HepG2 (cell line): ENCODE measurements around the gene PDP2. TPM values are rescaled to one million over a fixed set of nuclear protein-coding genes. Genes with fewer than 3 reads are reported as not detected.
A peak's percentile ranks its signal among the peaks of the same experiment; 100 is the strongest.

Experiments used
- CEBPG ChIP-seq: IDR thresholded peaks from 2 replicates; pipeline ENCODE4 v1.6.1; 2016
- KLF13 ChIP-seq: sonication (generic); formaldehyde crosslinking; IDR thresholded peaks from 2 replicates; pipeline ENCODE4 v1.4.0; 2020; ENCODE audit warnings: mild to moderate bottlenecking, missing genetic modification reagents
- PHF21A ChIP-seq: sonication (generic); formaldehyde crosslinking; IDR thresholded peaks from 2 replicates; pipeline ENCODE4 v1.5.0; 2020; ENCODE audit warnings: mild to moderate bottlenecking, missing genetic modification reagents
- RXRA ChIP-seq: sonication (generic); formaldehyde crosslinking; IDR thresholded peaks from 2 replicates; pipeline ENCODE4 v1.5.1; 2020; ENCODE audit warnings: missing genetic modification reagents
- SOX6 ChIP-seq, 2 experiments: fragments of 450-650 bp in 1 of 2; sonication (generic) in 1 of 2; formaldehyde crosslinking in 1 of 2; IDR thresholded peaks; 2 replicates each; pipeline versions ENCODE4 v1.4.0 to v1.6.1; 2017 to 2020; ENCODE audit warnings: antibody characterized with exemption in 1 of 2, mild to moderate bottlenecking in 1 of 2, missing genetic modification reagents in 1 of 2
- SP4 ChIP-seq: sonication (generic); formaldehyde crosslinking; IDR thresholded peaks from 2 replicates; pipeline ENCODE4 v1.8.1; 2023; ENCODE audit warnings: mild to moderate bottlenecking, missing genetic modification reagents
- SRSF4 ChIP-seq: fragments of 200-400 bp; formaldehyde crosslinking; IDR thresholded peaks from one replicate; pipeline ENCODE4 v1.6.1; 2018; ENCODE audit warnings: mild to moderate bottlenecking, low read depth, low read length, moderate library complexity; ENCODE audit not compliant: poor library complexity, severe bottlenecking
- WIZ ChIP-seq: sonication (generic); formaldehyde crosslinking; IDR thresholded peaks from 2 replicates; pipeline ENCODE4 v1.5.1; 2020; ENCODE audit warnings: mild to moderate bottlenecking, missing genetic modification reagents
- YEATS2 ChIP-seq: sonication (generic); formaldehyde crosslinking; IDR thresholded peaks from 2 replicates; pipeline ENCODE4 v1.4.0; 2020; ENCODE audit warnings: missing genetic modification reagents, borderline replicate concordance
- ZNF343 ChIP-seq: sonication (generic); formaldehyde crosslinking; IDR thresholded peaks from 2 replicates; pipeline ENCODE4 v1.4.0; 2020; ENCODE audit warnings: mild to moderate bottlenecking, missing genetic modification reagents
- polyA plus RNA-seq, 8 experiments: library from polyadenylated mRNA; depleted of rRNA in 3 of 8; stranded (reverse) in 7 of 8; unstranded in 1 of 8; fragments of >200 nt; fragmentation: Illumina TruSeq in 4 of 8; extraction: Trizol in 4 of 8; gene quantifications; 2 replicates each; pipeline versions ENCODE4 v1.2.1 to v1.2.3, GENCODE V29; 2011 to 2016; ENCODE audit warnings: low read depth in 4 of 8, missing spikeins in 1 of 8, mixed read lengths in 1 of 8; ENCODE audit not compliant: insufficient read depth in 1 of 8
- total RNA-seq, 5 experiments: library from RNA; depleted of rRNA; stranded (reverse); fragments of >200 nt; fragmentation: Illumina TruSeq; extraction: Trizol; gene quantifications; 2 replicates each; pipeline ENCODE4 v1.2.3, GENCODE V29; 2016; ENCODE audit warnings: low read depth in 1 of 5
- TF ChIP-seq, protein P1 (sequence below): sonication (generic); formaldehyde crosslinking; IDR thresholded peaks from 2 replicates; pipeline ENCODE4 v1.5.0; 2020; ENCODE audit warnings: missing genetic modification reagents

PDP2 gene
- total and polyA plus RNA-seq, 2 of the 13 experiments (the other 11 are each of a cell fraction or from before 2014, with no cell fraction given) = 12.8 to 15.8 TPM

GRCh38 chr16:66872559-66872942 lies 7.8 kb upstream of the PDP2 start (continued):
- TF ChIP-seq SP4 (CRISPR knock-in tag) = no peak
- TF ChIP-seq ZNF343 = no peak
- TF ChIP-seq, protein P1, sequence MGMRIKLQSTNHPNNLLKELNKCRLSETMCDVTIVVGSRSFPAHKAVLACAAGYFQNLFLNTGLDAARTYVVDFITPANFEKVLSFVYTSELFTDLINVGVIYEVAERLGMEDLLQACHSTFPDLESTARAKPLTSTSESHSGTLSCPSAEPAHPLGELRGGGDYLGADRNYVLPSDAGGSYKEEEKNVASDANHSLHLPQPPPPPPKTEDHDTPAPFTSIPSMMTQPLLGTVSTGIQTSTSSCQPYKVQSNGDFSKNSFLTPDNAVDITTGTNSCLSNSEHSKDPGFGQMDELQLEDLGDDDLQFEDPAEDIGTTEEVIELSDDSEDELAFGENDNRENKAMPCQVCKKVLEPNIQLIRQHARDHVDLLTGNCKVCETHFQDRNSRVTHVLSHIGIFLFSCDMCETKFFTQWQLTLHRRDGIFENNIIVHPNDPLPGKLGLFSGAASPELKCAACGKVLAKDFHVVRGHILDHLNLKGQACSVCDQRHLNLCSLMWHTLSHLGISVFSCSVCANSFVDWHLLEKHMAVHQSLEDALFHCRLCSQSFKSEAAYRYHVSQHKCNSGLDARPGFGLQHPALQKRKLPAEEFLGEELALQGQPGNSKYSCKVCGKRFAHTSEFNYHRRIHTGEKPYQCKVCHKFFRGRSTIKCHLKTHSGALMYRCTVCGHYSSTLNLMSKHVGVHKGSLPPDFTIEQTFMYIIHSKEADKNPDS (CRISPR knock-in tag) = no peak
- TF ChIP-seq YEATS2 (CRISPR knock-in tag) = no peak
- TF ChIP-seq RXRA = no peak
- no peak for TF ChIP-seq PHF21A (CRISPR knock-in tag)
- 0 out of 2 replicates have a peak, but pooled peaks have one; percentile 4 for TF ChIP-seq WIZ (CRISPR knock-in tag)
- no peak for TF ChIP-seq SRSF4
- TF ChIP-seq SOX6 (IDR thresholded peaks at IDR 0.05) = no peak
- TF ChIP-seq SOX6 (CRISPR knock-in tag; IDR thresholded peaks at IDR 0.05) = no peak
- no peak for TF ChIP-seq KLF13
- TF ChIP-seq CEBPG (CRISPR knock-in tag) = peak; percentile 51; the same call in 1 of the 2 replicates
